Brain microvascular endothelial cell (primary cell): ENCODE data around the gene TUBA4A.
"Not testable (repeated sequence)": the region's sequence is repeated elsewhere in the genome, so short reads cannot be mapped to it uniquely, and the experiment has no call there.

Source experiments
- DNase-seq: peaks from one replicate; pipeline ENCODE4 v3.0.0-alpha.2; 2020
- H3K27ac ChIP-seq: fragments of 250-450 bp; sonication (Bioruptor Pico); 2 replicates; pipeline ENCODE4 v1.5.1; 2020; ENCODE audit warnings: mild to moderate bottlenecking, moderate library complexity
- H3K27me3 ChIP-seq: fragments of 250-450 bp; sonication (Bioruptor Pico); replicated peaks from 2 replicates; pipeline ENCODE4 v1.5.1; 2020; ENCODE audit warnings: mild to moderate bottlenecking
- H3K36me3 ChIP-seq: fragments of 250-450 bp; sonication (Bioruptor Pico); replicated peaks from 2 replicates; pipeline ENCODE4 v1.5.1; 2020; ENCODE audit warnings: mild to moderate bottlenecking
- H3K4me3 ChIP-seq: 2 replicates; pipeline ENCODE4 v1.5.1; 2011; ENCODE audit warnings: low read depth, mild to moderate bottlenecking, control low read depth, low read length, moderate library complexity
- CTCF ChIP-seq: IDR thresholded peaks from 2 replicates; pipeline ENCODE4 v1.5.1; 2011; ENCODE audit warnings: low read depth, mild to moderate bottlenecking, moderate library complexity, low read length, control low read depth, inconsistent platforms; ENCODE audit errors: missing control alignments
- in situ Hi-C: cut with HindIII; loops from 2 replicates; pipeline ENCODE4 v1.10.0; 2017; ENCODE audit warnings: low sequenced_read_pairs, low pct_ligation_motif_present

The TUBA4A gene

DNA sequence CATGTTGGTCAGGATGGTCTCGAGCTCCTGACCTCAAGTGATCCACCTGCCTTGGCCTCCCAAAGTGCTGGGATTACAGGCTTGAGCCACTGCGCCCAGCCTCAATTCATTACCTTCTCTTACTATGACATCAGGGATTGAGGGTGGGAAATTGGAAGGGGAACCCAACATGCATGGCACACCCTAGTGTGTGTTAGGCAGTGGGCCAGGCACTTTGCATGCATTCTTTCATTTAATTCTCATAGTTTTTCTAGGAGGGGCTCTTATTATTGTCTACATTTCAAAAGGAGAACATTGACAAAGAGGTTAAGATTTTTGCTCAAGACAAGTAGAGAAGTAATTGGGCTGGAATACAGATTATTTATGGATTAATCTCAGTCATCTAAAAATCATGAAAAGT is 14.6 kb upstream of the TUBA4A start:
- TF ChIP-seq CTCF = no peak
- in situ Hi-C loops = no loop called here
- Histone ChIP-seq H3K4me3 (no peak overlapping the region), H3K36me3 (no peaks in the 10 kb centered on the region), H3K27ac (no peak overlapping the region), H3K27me3 (no peaks in the 10 kb centered on the region)
- DNase-seq = no peak

GRCh38 chr2:219266886-219267285 is 13.2 kb upstream of the TUBA4A start:
- Histone ChIP-seq H3K27me3 (no peaks in the 10 kb centered on the region), H3K4me3 (no peak overlapping the region), H3K27ac (no peak overlapping the region), H3K36me3 (no peaks in the 10 kb centered on the region)
- DNase-seq = no peak
- TF ChIP-seq CTCF = no peak
- in situ Hi-C loops = no loop called here

GRCh38 chr2:219266232-219266631 is 12.5 kb upstream of the TUBA4A start:
- in situ Hi-C loops = no loop called here
- no peaks in the 10 kb centered on the region for H3K36me3 ChIP-seq
- no peak for DNase-seq
- no peak for TF ChIP-seq CTCF
- no peak overlapping the region for H3K4me3 ChIP-seq
- peaks cover under 1% of the 10 kb centered on the region for H3K27me3 ChIP-seq
- H3K27ac ChIP-seq = no peak overlapping the region

GRCh38 chr2:219261024-219261855 is 7.5 kb upstream of the TUBA4A start:
- no peak overlapping the region for H3K4me3 ChIP-seq
- in situ Hi-C loops = no loop called here
- H3K27ac ChIP-seq = no peak overlapping the region
- peaks cover 9% of the 10 kb centered on the region for H3K27me3 ChIP-seq
- no peak for DNase-seq
- no peaks in the 10 kb centered on the region for H3K36me3 ChIP-seq
- no peak for TF ChIP-seq CTCF

- H3K27me3 ChIP-seq = peaks cover 24% of the 10 kb centered on the region
- H3K36me3 ChIP-seq, DNase-seq, H3K4me3 ChIP-seq, H3K27ac ChIP-seq, in situ Hi-C loops: not testable (repeated sequence)
These were observed 5.2 kb upstream of the TUBA4A start for GRCh38 chr2:219258942-219259341.

DNA sequence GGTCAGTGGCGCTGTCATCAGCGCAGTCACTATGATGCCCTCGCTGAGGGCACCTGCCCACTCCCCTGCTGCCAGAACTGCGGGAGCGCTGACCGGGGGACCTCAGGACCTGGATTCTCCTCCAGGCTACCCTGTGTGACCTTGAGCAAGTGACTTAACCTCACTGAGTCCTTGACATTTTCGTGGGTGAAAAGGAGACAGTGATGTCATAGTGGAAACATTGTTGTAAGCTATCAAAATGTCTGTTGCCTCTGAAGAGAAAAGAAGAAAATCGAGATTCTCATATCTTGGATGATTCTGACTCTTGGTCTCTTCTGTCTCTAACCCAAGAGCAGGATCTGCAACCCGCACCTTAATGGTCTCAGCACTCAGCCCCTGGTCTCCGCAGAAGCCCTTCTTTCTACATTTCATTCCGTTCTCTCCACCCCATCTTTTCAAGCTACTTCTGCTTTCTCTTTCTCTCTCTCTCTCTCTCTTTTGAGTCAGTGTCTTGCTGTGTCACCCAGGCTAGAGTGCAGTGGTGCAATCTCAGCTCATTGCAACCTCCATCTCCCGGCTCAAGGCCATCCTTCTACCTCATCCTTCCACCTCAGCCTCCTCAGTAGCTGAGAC is 978 bp upstream of the TUBA4A start:
- in situ Hi-C loops = no loop called here
- H3K27ac ChIP-seq = no peak overlapping the region

More for the DNA sequence above, 978 bp upstream of the TUBA4A start:
- Histone ChIP-seq H3K36me3 (no peaks in the 10 kb centered on the region), H3K4me3 (no peak overlapping the region), H3K27me3 (peaks cover 22% of the 10 kb centered on the region)
- TF ChIP-seq CTCF = no peak
- no peak for DNase-seq
